Hepatocyte (in vitro differentiated cells): ENCODE results near the gene SLC19A1. TPM values are rescaled to one million over a fixed set of nuclear protein-coding genes. Genes with fewer than 3 reads are reported as not detected.

ENCODE experiments used
- DNase-seq: peaks from one replicate; pipeline ENCODE4 v3.0.0-alpha.2; 2016; ENCODE audit warnings: low spot score
- H2AFZ ChIP-seq: fragments of 200-600 bp; sonication (generic); 2 replicates; pipeline ENCODE4 v1.6.0; 2016; ENCODE audit warnings: antibody characterized with exemption, mild to moderate bottlenecking
- H3K27ac ChIP-seq: fragments of 200-600 bp; sonication (generic); 2 replicates; pipeline ENCODE4 v1.5.1; 2016; ENCODE audit warnings: mild to moderate bottlenecking
- H3K27me3 ChIP-seq: fragments of 200-600 bp; sonication (generic); 2 replicates; pipeline ENCODE4 v1.6.1; 2016
- H3K36me3 ChIP-seq: fragments of 200-600 bp; sonication (generic); replicated peaks from 2 replicates; pipeline ENCODE4 v1.5.1; 2016; ENCODE audit warnings: low read depth; ENCODE audit not compliant: insufficient read depth
- H3K4me1 ChIP-seq: fragments of 200-600 bp; sonication (generic); 2 replicates; pipeline ENCODE4 v1.5.1; 2016; ENCODE audit warnings: mild to moderate bottlenecking, moderate library complexity; ENCODE audit not compliant: insufficient read depth
- H3K4me2 ChIP-seq: fragments of 200-600 bp; sonication (generic); 2 replicates; pipeline ENCODE4 v1.6.0; 2016
- H3K4me3 ChIP-seq: fragments of 200-600 bp; sonication (generic); 2 replicates; pipeline ENCODE4 v1.5.1; 2016; ENCODE audit warnings: mild to moderate bottlenecking
- H3K79me2 ChIP-seq: fragments of 200-600 bp; sonication (generic); 2 replicates; pipeline ENCODE4 v1.6.0; 2017; ENCODE audit warnings: mild to moderate bottlenecking
- H3K9me2 ChIP-seq: fragments of 200-600 bp; sonication (generic); replicated peaks from 2 replicates; pipeline ENCODE4 v1.6.0; 2017; ENCODE audit warnings: mild to moderate bottlenecking; ENCODE audit not compliant: insufficient read depth
- H3K9me3 ChIP-seq: fragments of 200-600 bp; sonication (generic); 2 replicates; pipeline ENCODE4 v1.5.1; 2016; ENCODE audit warnings: low read depth, mild to moderate bottlenecking
- H4K20me1 ChIP-seq: fragments of 200-600 bp; sonication (generic); 2 replicates; pipeline ENCODE4 v1.6.0; 2016; ENCODE audit warnings: mild to moderate bottlenecking; ENCODE audit not compliant: insufficient read depth, poor library complexity, severe bottlenecking
- CTCF ChIP-seq: fragments of 200-600 bp; sonication (generic); IDR thresholded peaks from 2 replicates; pipeline ENCODE4 v1.5.1; 2016; ENCODE audit warnings: antibody characterized with exemption, mild to moderate bottlenecking; ENCODE audit not compliant: poor library complexity
- EZH2 ChIP-seq: fragments of 200-600 bp; sonication (generic); IDR thresholded peaks from 2 replicates; pipeline ENCODE4 v1.6.1; 2016; ENCODE audit warnings: antibody characterized with exemption, mild to moderate bottlenecking, borderline replicate concordance
- EZH2phosphoT487 ChIP-seq: fragments of 200-600 bp; sonication (generic); IDR thresholded peaks from one replicate; pipeline ENCODE4 v1.6.1; 2018; ENCODE audit warnings: antibody characterized with exemption, mild to moderate bottlenecking, low read depth, moderate library complexity; ENCODE audit not compliant: unreplicated experiment, severe bottlenecking
- WGBS: methylation state at CpG from one replicate; pipeline ENCODE4 v1.1.6; 2016; ENCODE audit warnings: low lambda C conversion rate; ENCODE audit errors: missing lambda C conversion rate; 5-methylcytosine and 5-hydroxymethylcytosine counted together
- polyA plus RNA-seq: library from polyadenylated mRNA; unstranded; fragments of >200 nt; fragmentation: Nextera tagmentation; extraction: Ambion mirVana; gene quantifications from 2 replicates; pipeline ENCODE4 v1.2.1, GENCODE V29; 2016
- total RNA-seq: library from RNA; depleted of rRNA; stranded (reverse); fragments of >200 nt; gene quantifications from 2 replicates; pipeline ENCODE4 v1.2.3, GENCODE V29; 2014

Gene SLC19A1
- total and polyA plus RNA-seq, 2 experiments from 2014 or later: 7.7 to 24.8 TPM

GRCh38 chr21:45473496-45474322 is 68.5 kb downstream of the SLC19A1 start:
- peaks cover 36% of the 10 kb centered on the region for H3K4me1 ChIP-seq
- H3K36me3 ChIP-seq: no peaks in the 10 kb centered on the region
- H2AFZ ChIP-seq: no peak overlapping the region
- H3K79me2 ChIP-seq: peaks cover 4% of the 10 kb centered on the region
- TF ChIP-seq EZH2phosphoT487 (no peak), CTCF (no peak), EZH2 (no peak)
- H3K9me2 ChIP-seq: no peaks in the 10 kb centered on the region
- H3K4me3 ChIP-seq: no peak overlapping the region
- 95% methylated on average over 24 of the region's 24 CpGs for WGBS
- H3K4me2 ChIP-seq: no peak overlapping the region
- no peaks in the 10 kb centered on the region for H4K20me1 ChIP-seq
- H3K27me3 ChIP-seq: no peaks in the 10 kb centered on the region
- DNase-seq: no peak
- H3K27ac ChIP-seq: no peak overlapping the region
- H3K9me3 ChIP-seq: no peaks in the 10 kb centered on the region

GRCh38 chr21:45472445-45473365 is 69.5 kb downstream of the SLC19A1 start:
- Histone ChIP-seq H3K79me2 (peaks cover 4% of the 10 kb centered on the region), H3K36me3 (no peaks in the 10 kb centered on the region), H4K20me1 (no peaks in the 10 kb centered on the region), H3K27ac (peak overlapping the region; percentile 86), H3K9me2 (no peaks in the 10 kb centered on the region), H3K27me3 (no peaks in the 10 kb centered on the region), H3K4me2 (no peak overlapping the region), H2AFZ (no peak overlapping the region), H3K9me3 (no peaks in the 10 kb centered on the region), H3K4me3 (no peak overlapping the region), H3K4me1 (peaks cover 36% of the 10 kb centered on the region)
- 97% methylated on average over 41 of the region's 42 CpGs for WGBS
- no peak for TF ChIP-seq EZH2phosphoT487
- no peak for TF ChIP-seq CTCF
- no peak for TF ChIP-seq EZH2
- peak; percentile 42 for DNase-seq

GRCh38 chr21:45471525-45472221 is 70.6 kb downstream of the SLC19A1 start:
- Histone ChIP-seq H3K79me2 (peaks cover 4% of the 10 kb centered on the region), H3K4me3 (no peak overlapping the region), H3K36me3 (no peaks in the 10 kb centered on the region), H3K27me3 (no peaks in the 10 kb centered on the region), H4K20me1 (no peaks in the 10 kb centered on the region), H3K4me2 (peak overlapping the region; percentile 69), H3K27ac (peak overlapping the region; percentile 86), H3K9me3 (no peaks in the 10 kb centered on the region), H3K4me1 (peaks cover 36% of the 10 kb centered on the region), H3K9me2 (no peaks in the 10 kb centered on the region), H2AFZ (no peak overlapping the region)
- WGBS: 29% methylated on average over 30 of the region's 30 CpGs
- peak; percentile 75 for DNase-seq
- TF ChIP-seq EZH2 (no peak), EZH2phosphoT487 (no peak), CTCF (no peak)
